Measurements from ENCODE around the gene GPR33.

DNA sequence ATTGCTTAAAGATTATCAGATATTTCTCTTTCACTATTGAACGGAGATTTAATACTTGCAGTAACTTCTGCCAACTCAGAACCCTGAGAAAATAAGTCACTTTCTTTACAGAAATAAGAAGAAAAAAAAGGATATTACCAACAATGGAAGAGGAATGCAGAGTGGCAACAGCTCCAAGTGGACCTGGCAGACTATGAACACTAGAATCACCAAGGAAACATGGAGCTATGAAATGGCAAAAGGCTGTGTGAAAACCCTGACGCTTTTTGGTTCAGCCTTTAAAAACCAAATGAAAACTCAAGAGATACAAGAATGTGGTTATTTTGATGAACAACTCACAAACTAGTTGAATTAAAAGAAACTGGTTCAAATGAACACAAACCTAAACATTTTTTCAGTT, 48.3 kb downstream of the GPR33 start:
- TF ChIP-seq, protein P1, sequence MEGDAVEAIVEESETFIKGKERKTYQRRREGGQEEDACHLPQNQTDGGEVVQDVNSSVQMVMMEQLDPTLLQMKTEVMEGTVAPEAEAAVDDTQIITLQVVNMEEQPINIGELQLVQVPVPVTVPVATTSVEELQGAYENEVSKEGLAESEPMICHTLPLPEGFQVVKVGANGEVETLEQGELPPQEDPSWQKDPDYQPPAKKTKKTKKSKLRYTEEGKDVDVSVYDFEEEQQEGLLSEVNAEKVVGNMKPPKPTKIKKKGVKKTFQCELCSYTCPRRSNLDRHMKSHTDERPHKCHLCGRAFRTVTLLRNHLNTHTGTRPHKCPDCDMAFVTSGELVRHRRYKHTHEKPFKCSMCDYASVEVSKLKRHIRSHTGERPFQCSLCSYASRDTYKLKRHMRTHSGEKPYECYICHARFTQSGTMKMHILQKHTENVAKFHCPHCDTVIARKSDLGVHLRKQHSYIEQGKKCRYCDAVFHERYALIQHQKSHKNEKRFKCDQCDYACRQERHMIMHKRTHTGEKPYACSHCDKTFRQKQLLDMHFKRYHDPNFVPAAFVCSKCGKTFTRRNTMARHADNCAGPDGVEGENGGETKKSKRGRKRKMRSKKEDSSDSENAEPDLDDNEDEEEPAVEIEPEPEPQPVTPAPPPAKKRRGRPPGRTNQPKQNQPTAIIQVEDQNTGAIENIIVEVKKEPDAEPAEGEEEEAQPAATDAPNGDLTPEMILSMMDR (IDR thresholded peaks at IDR 0.05): no peak
- TF ChIP-seq POLR2A (IDR thresholded peaks at IDR 0.05): no peak
